Left lung (tissue), 10 donors: ENCODE results near the gene TFE3. TPM values are rescaled to one million over a fixed set of nuclear protein-coding genes. Genes with fewer than 3 reads are reported as not detected.

ENCODE experiments used
- ATAC-seq: fragments of 200-7000 bp; cut with Tn5 transposase; one replicate; pipeline ENCODE4 v1.9.1; 2020; ENCODE audit warnings: moderate library complexity
- DNase-seq, 4 donors: peaks; one replicate each; pipeline ENCODE4 v3.0.0-alpha.2; 2013 to 2020
- H3K27ac ChIP-seq, 2 donors: fragments of 200-600 bp; sonication (generic) in 1 of 2; one replicate each; pipeline versions ENCODE4 v1.5.0 to v1.8.0; 2020 to 2021
- H3K27me3 ChIP-seq, 2 donors: fragments of 200-600 bp; sonication (generic) in 1 of 2; one replicate each; pipeline versions ENCODE4 v1.5.0 to v1.8.0; 2020 to 2021
- H3K36me3 ChIP-seq, 2 donors: fragments of 200-600 bp; sonication (generic) in 1 of 2; one replicate each; pipeline versions ENCODE4 v1.5.0 to v1.8.0; 2020 to 2021
- H3K4me1 ChIP-seq, 2 donors: fragments of 200-600 bp; one replicate each; pipeline ENCODE4 v1.8.0; 2021
- H3K4me3 ChIP-seq, 2 donors: fragments of 200-600 bp; sonication (generic) in 1 of 2; one replicate each; pipeline versions ENCODE4 v1.5.0 to v1.8.0; 2020 to 2021; ENCODE audit warnings: mild to moderate bottlenecking in 1 of 2
- H3K9me3 ChIP-seq, 2 donors: fragments of 200-600 bp; sonication (generic) in 1 of 2; one replicate each; pipeline versions ENCODE4 v1.5.0 to v1.8.0; 2020 to 2021
- intact Hi-C, 2 donors: fragments of 100-400 bp; cut with DNase I; formaldehyde crosslinking; loops; one replicate each; pipeline versions ENCODE4 v1.11.2 to v1.14.2; 2022
- polyA plus RNA-seq, 6 donors: library from polyadenylated mRNA; unstranded; fragments of 120-200 nt; gene quantifications; one replicate each; pipeline ENCODE4 v1.2.1, GENCODE V29; 2013; ENCODE audit not compliant: insufficient read length in 6 of 6
- total RNA-seq, 2 donors: library from RNA; stranded (reverse); fragmentation: NEBNext Ultra II Directional; extraction: Animal tissue kit (Norgen Biotek cat#: 25700); gene quantifications; one replicate each; pipeline ENCODE4 v1.2.1, GENCODE V29; 2021
- TF ChIP-seq, protein P1 (sequence below), 2 donors: fragments of 200-600 bp; sonication (generic) in 1 of 2; IDR thresholded peaks; one replicate each; pipeline versions ENCODE4 v1.5.0 to v1.8.0; 2021; ENCODE audit warnings: antibody characterized with exemption in 2 of 2
- donor health status: DM: no; HTN: yes; CAD: no.
- donor health status: DM: no; HTN: no; CAD: no.

Gene TFE3
- total and polyA plus RNA-seq, 8 donors, result 36.2 to 63.5 (median 42.9) TPM

DNA sequence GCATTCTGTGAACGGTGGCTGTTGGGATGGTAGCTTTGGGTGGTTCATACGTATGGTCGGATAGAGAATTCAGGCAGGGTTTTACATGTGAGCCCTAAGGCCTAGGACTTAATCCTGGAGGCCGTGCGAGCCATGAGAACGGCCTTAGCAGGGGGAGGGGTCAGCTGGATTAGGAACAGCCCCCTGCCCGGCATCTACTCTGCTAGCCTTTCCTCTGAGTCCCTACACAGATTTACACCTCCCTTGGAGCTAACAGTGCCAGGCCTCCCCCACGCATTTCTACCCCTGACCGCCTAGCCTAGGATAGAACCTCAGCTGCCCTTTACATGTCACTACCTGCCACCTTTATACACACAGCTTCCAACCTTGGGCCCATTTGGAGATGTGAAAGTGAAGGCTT is 23.5 kb upstream of the TFE3 start:
- intact Hi-C loops, result no loop called here
- Histone ChIP-seq H3K36me3 (peaks cover 0 to 15% of the 10 kb centered on the region in 2 donors), H3K4me3 (no peak overlapping the region), H3K27ac (no peak overlapping the region), H3K4me1 (no peaks in the 10 kb centered on the region), H3K9me3 (no peaks in the 10 kb centered on the region), H3K27me3 (no peaks in the 10 kb centered on the region)
- ATAC-seq (no peak), DNase-seq (no peak)
- TF ChIP-seq, protein P1, sequence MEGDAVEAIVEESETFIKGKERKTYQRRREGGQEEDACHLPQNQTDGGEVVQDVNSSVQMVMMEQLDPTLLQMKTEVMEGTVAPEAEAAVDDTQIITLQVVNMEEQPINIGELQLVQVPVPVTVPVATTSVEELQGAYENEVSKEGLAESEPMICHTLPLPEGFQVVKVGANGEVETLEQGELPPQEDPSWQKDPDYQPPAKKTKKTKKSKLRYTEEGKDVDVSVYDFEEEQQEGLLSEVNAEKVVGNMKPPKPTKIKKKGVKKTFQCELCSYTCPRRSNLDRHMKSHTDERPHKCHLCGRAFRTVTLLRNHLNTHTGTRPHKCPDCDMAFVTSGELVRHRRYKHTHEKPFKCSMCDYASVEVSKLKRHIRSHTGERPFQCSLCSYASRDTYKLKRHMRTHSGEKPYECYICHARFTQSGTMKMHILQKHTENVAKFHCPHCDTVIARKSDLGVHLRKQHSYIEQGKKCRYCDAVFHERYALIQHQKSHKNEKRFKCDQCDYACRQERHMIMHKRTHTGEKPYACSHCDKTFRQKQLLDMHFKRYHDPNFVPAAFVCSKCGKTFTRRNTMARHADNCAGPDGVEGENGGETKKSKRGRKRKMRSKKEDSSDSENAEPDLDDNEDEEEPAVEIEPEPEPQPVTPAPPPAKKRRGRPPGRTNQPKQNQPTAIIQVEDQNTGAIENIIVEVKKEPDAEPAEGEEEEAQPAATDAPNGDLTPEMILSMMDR (IDR thresholded peaks at IDR 0.05), result no peak

DNA sequence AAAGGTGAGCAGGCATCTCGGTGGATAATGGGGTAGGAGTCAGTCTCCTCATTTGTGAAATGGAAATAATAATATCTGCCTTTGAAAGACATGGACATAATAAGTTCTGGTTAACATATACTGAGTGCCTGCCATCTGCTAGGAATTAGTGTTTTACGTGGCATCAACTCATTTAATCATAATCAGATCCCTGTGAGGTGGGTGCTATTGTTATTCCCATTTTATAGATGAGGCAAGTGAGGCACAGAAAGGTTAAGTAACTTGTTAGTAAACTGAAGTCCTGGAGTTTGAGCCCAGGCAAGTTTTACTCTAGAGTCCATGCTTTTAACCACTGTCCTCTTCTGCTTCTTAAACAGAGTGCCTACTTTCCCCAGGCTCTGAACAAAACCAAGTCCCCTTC is 23.1 kb upstream of the TFE3 start:
- Histone ChIP-seq H3K9me3 (no peaks in the 10 kb centered on the region), H3K27me3 (no peaks in the 10 kb centered on the region), H3K4me3 (no peak overlapping the region), H3K4me1 (no peaks in the 10 kb centered on the region), H3K27ac (no peak overlapping the region), H3K36me3 (peaks cover 0 to 15% of the 10 kb centered on the region in 2 donors)
- DNase-seq (no peak), ATAC-seq (no peak)
- intact Hi-C loops, result no loop called here
- TF ChIP-seq, protein P1 (IDR thresholded peaks at IDR 0.05), result no peak

DNA sequence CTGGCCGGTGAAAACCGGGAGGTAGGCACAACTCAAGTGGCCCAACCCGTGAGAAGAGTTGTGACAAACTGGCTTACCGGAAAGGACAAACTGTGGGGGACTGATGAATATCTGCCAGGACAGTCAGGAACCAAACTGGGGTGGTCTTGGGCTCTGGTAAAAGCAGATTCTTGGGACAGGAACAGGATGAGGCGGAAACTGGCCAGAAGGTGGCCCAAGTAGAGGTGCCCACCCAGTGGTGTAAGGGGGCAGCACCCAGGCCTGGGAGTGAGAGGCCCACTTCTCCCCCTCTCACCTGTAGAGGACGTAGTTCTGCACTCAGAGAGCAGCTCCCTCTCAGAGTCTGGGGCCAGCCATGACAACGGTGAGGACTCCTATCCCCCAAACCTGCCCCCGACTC is 21.6 kb upstream of the TFE3 start:
- Histone ChIP-seq H3K9me3 (no peaks in the 10 kb centered on the region), H3K27me3 (no peaks in the 10 kb centered on the region), H3K4me3 (no peak overlapping the region), H3K36me3 (peaks cover 0 to 15% of the 10 kb centered on the region in 2 donors), H3K27ac (no peak overlapping the region), H3K4me1 (no peaks in the 10 kb centered on the region)
- TF ChIP-seq, protein P1 (IDR thresholded peaks at IDR 0.05), result no peak
- ATAC-seq, result no peak
- intact Hi-C loops, result no loop called here
- no peak for DNase-seq

DNA sequence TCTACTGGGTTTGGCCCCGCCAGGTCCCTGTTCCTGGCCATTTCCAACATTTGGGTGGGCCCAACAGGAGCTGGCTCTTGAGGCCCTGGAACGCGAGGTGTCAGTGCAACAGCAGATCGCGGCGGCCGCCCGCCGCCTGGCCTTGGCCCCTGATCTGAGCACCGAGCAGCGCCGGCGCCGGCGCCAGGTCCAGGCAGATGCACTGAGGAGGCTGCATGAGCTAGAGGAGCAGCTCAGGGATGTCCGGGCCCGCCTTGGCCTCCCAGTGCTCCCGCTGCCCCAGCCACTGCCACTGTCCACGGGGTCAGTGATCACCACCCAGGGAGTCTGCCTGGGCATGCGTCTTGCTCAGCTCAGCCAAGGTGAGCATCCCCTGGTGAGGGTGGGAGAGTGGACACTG is 21.1 kb upstream of the TFE3 start:
- no peak overlapping the region for H3K27ac ChIP-seq
- intact Hi-C loops, result no loop called here
- DNase-seq, result no peak
- peaks cover 0 to 15% of the 10 kb centered on the region in 2 donors for H3K36me3 ChIP-seq
- H3K9me3 ChIP-seq, result no peaks in the 10 kb centered on the region
- no peak overlapping the region for H3K4me3 ChIP-seq
- TF ChIP-seq, protein P1 (IDR thresholded peaks at IDR 0.05), result no peak
- no peaks in the 10 kb centered on the region for H3K27me3 ChIP-seq
- H3K4me1 ChIP-seq, result no peaks in the 10 kb centered on the region
- ATAC-seq, result no peak

DNA sequence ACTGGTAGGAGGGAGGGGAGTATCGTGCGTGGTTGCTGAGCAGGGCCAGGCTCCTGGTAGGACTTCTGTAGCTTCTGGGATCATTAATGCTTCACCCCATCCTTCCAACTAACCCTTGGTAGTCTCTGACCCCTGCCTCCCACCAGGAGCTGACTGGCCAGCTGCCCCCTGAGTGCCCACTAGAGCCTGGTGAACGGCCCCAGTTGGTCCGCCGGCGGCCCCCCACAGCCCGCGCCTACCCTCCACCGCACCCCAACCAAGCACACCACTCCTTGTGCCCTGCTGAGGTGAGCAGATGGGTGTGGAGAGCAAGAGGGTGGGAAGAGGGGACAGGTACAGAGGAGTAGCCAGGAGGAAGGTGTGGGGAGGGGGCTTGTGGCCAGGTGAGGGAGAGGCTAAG is 20.6 kb upstream of the TFE3 start:
- TF ChIP-seq, protein P1 (IDR thresholded peaks at IDR 0.05), result no peak
- no peaks in the 10 kb centered on the region for H3K9me3 ChIP-seq
- ATAC-seq (no peak), DNase-seq (no peak)
- no peak overlapping the region for H3K27ac ChIP-seq
- H3K4me1 ChIP-seq, result no peaks in the 10 kb centered on the region
- H3K27me3 ChIP-seq, result no peaks in the 10 kb centered on the region
- H3K4me3 ChIP-seq, result no peak overlapping the region
- intact Hi-C loops, result no loop called here
- H3K36me3 ChIP-seq, result peaks cover 0 to 15% of the 10 kb centered on the region in 2 donors
